K562 (cell line): ENCODE data around the gene PPP2R5A. TPM values are rescaled to one million over a fixed set of nuclear protein-coding genes. Genes with fewer than 3 reads are reported as not detected.

Experiments used
- ADNP ChIP-seq: fragments of 200-800 bp; sonication (Bioruptor generic); IDR thresholded peaks from 2 replicates; pipeline ENCODE4 v1.6.1; 2016; ENCODE audit warnings: missing genetic modification characterization, missing compliant biosample characterization
- BMI1 ChIP-seq: fragments of 150-350 bp; IDR thresholded peaks from 2 replicates; pipeline ENCODE4 v1.6.1; 2014; ENCODE audit warnings: low read length
- CBFA2T3 ChIP-seq: fragments of 450-650 bp; IDR thresholded peaks from 2 replicates; pipeline ENCODE4 v1.6.1; 2017
- GABPB2 ChIP-seq: fragments of 250-450 bp; sonication (Bioruptor Pico); conservative IDR thresholded peaks from 2 replicates; pipeline ENCODE4 v1.5.1; 2021; ENCODE audit warnings: mild to moderate bottlenecking
- JUND ChIP-seq, 2 experiments: IDR thresholded peaks; 2 replicates in 1 of 2; 3 replicates in 1 of 2; pipeline ENCODE4 v1.6.1; 2011; ENCODE audit warnings: borderline replicate concordance in 2 of 2, low read depth in 2 of 2, low read length in 2 of 2, improper control_type of control experiment in 1 of 2, missing biosample characterization in 1 of 2, missing genetic modification characterization in 1 of 2, missing genetic modification reagents in 1 of 2
- KDM1A ChIP-seq, 2 experiments: fragments of 450-650 bp; IDR thresholded peaks; 2 replicates each; pipeline ENCODE4 v1.6.1; 2016; ENCODE audit warnings: mild to moderate bottlenecking in 2 of 2
- MAFK ChIP-seq: IDR thresholded peaks from 2 replicates; pipeline ENCODE4 v1.6.1; 2011; ENCODE audit warnings: low read length, improper control_type of control experiment
- MED1 ChIP-seq: sonication (generic); formaldehyde crosslinking; IDR thresholded peaks from 2 replicates; pipeline ENCODE4 v1.8.1; 2023; ENCODE audit warnings: missing genetic modification reagents, borderline replicate concordance
- NR1H2 ChIP-seq: sonication (generic); formaldehyde crosslinking; IDR thresholded peaks from 2 replicates; pipeline ENCODE4 v1.4.0; 2020; ENCODE audit warnings: mild to moderate bottlenecking, missing genetic modification reagents
- POLR2H ChIP-seq: IDR thresholded peaks from 2 replicates; pipeline ENCODE4 v1.6.1; 2016; ENCODE audit warnings: missing genetic modification characterization, low read depth, mild to moderate bottlenecking, control low read depth, missing compliant biosample characterization, moderate library complexity
- SAFB2 ChIP-seq: fragments of 200-400 bp; formaldehyde crosslinking; IDR thresholded peaks from 2 replicates; pipeline ENCODE4 v1.6.1; 2018; ENCODE audit warnings: borderline replicate concordance, low read length, low read depth, moderate library complexity; ENCODE audit not compliant: severe bottlenecking
- SMAD3 ChIP-seq: fragments of 450-650 bp; formaldehyde crosslinking; conservative IDR thresholded peaks from 2 replicates; pipeline ENCODE4 v1.4.0; 2020; ENCODE audit warnings: mild to moderate bottlenecking
- TCFL5 ChIP-seq: fragments of 250-450 bp; sonication (Bioruptor Pico); conservative IDR thresholded peaks from 2 replicates; pipeline ENCODE4 v1.6.1; 2021; ENCODE audit warnings: mild to moderate bottlenecking, moderate library complexity, matching md5 sums
- TEAD1 ChIP-seq, 2 experiments: fragments of 450-650 bp in 1 of 2; sonication (generic) in 1 of 2; formaldehyde crosslinking; IDR thresholded peaks; 2 replicates each; pipeline versions ENCODE4 v1.4.0 to v1.8.0; 2020 to 2022; ENCODE audit warnings: mild to moderate bottlenecking in 2 of 2, missing genetic modification reagents in 1 of 2
- ZNF583 ChIP-seq: fragments of 250-450 bp; sonication (Bioruptor Pico); IDR thresholded peaks from 2 replicates; pipeline ENCODE4 v1.4.0; 2020
- polyA plus RNA-seq, 8 experiments: library from polyadenylated mRNA; depleted of rRNA in 4 of 8; stranded (reverse) in 5 of 8; unstranded in 3 of 8; fragments of >200 nt; fragmentation: Nextera tagmentation in 2 of 8; fragmentation: Illumina TruSeq in 1 of 8; extraction: Ambion mirVana in 2 of 8; extraction: Trizol in 1 of 8; gene quantifications; 2 replicates each; pipeline versions ENCODE4 v1.2.1 to v1.2.3, GENCODE V29; 2011 to 2014; ENCODE audit warnings: inconsistent platforms in 1 of 8, missing spikeins in 1 of 8
- total RNA-seq, 7 experiments: library from RNA; depleted of rRNA in 6 of 7; stranded (reverse); fragments of >200 nt in 6 of 7; fragmentation: Illumina TruSeq in 2 of 7; extraction: Trizol in 2 of 7; gene quantifications; 2 replicates each; pipeline versions ENCODE4 v1.2.1 to v1.2.3, GENCODE V29; 2011 to 2021; ENCODE audit warnings: low replicate concordance in 1 of 7
- TF ChIP-seq, protein P1 (sequence below): fragments of 250-450 bp; sonication (Bioruptor Pico); IDR thresholded peaks from 2 replicates; pipeline ENCODE4 v1.8.0; 2022; ENCODE audit warnings: inconsistent platforms, mild to moderate bottlenecking, moderate library complexity, borderline replicate concordance
- TF ChIP-seq, protein P2 (sequence below): fragments of 250-450 bp; sonication (Bioruptor Pico); IDR thresholded peaks from 2 replicates; pipeline ENCODE4 v1.5.0; 2021
- TF ChIP-seq, protein P3 (sequence below), 2 experiments: fragments of 150-350 bp in 1 of 2; IDR thresholded peaks; 2 replicates each; pipeline ENCODE4 v1.6.1; 2012 to 2016; ENCODE audit warnings: low read depth in 2 of 2, low read length in 2 of 2, mild to moderate bottlenecking in 1 of 2, moderate library complexity in 1 of 2
- TF ChIP-seq, protein P4 (sequence below): fragments of 250-450 bp; sonication (Bioruptor Pico); IDR thresholded peaks from 2 replicates; pipeline ENCODE4 v1.5.0; 2020; ENCODE audit warnings: mild to moderate bottlenecking
- TF ChIP-seq, protein P5 (sequence below), 3 experiments: fragments of 200-800 bp in 1 of 3; sonication (Bioruptor generic) in 1 of 3; sonication (generic) in 1 of 3; formaldehyde crosslinking in 1 of 3; IDR thresholded peaks; 2 replicates each; pipeline versions ENCODE4 v1.6.1 to v1.8.0; 2016 to 2022; ENCODE audit warnings: mild to moderate bottlenecking in 2 of 3, missing compliant biosample characterization in 2 of 3, missing genetic modification characterization in 2 of 3, missing genetic modification reagents in 1 of 3

Gene PPP2R5A
- total and polyA plus RNA-seq, 9 of the 15 experiments (the other 6 are each of a cell fraction or from before 2014, with no cell fraction given): 26.9 to 106 (median 64.3) TPM

DNA sequence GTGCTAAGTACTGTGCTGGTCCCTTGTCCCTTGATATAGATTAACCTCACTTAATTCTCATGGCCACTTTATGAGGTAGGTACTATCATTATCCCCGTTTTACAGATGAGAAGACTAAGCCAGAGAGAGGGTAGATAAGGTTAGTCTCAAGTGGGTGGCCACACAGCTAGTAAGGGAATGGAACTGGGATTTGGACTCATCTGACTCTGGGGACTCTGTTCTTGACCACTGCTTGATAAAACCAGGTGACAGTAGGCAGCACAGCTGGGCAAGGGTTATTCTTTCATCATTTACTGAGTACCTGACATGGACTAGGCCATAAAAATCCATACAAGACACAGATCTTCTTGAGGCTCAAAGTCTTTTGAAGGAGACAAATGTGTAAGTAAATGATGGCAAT is 37.2 kb upstream of the PPP2R5A start (continued):
- TF ChIP-seq, protein P1, sequence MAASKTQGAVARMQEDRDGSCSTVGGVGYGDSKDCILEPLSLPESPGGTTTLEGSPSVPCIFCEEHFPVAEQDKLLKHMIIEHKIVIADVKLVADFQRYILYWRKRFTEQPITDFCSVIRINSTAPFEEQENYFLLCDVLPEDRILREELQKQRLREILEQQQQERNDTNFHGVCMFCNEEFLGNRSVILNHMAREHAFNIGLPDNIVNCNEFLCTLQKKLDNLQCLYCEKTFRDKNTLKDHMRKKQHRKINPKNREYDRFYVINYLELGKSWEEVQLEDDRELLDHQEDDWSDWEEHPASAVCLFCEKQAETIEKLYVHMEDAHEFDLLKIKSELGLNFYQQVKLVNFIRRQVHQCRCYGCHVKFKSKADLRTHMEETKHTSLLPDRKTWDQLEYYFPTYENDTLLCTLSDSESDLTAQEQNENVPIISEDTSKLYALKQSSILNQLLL (CRISPR knock-in tag): no peak
- TF ChIP-seq MAFK (no peak), JUND (IDR thresholded peaks at IDR 0.05; ENCODE audit: borderline replicate concordance, low read depth, low read length) (no peak), JUND (tag; IDR thresholded peaks at IDR 0.05; ENCODE audit: borderline replicate concordance, low read depth, low read length) (no peak), NR1H2 (no peak), ADNP (tag) (0 out of 2 replicates have a peak, but pooled peaks have one; percentile 21), GABPB2 (CRISPR knock-in tag) (no peak), TEAD1 (CRISPR knock-in tag; IDR thresholded peaks at IDR 0.05) (no peak), POLR2H (no peak), ZNF583 (CRISPR knock-in tag) (0 out of 2 replicates have a peak, but pooled peaks have one; percentile 20), BMI1 (no peak), KDM1A (IDR thresholded peaks at IDR 0.05) (peak; percentile 59 to 70; a peak in 3 of 4 replicates), SAFB2 (no peak), TCFL5 (CRISPR knock-in tag) (no peak), SMAD3 (CRISPR knock-in tag) (no peak), MED1 (CRISPR knock-in tag) (no peak), CBFA2T3 (peak; percentile 15; the same call in 1 of the 2 replicates)
- TF ChIP-seq, protein P2, sequence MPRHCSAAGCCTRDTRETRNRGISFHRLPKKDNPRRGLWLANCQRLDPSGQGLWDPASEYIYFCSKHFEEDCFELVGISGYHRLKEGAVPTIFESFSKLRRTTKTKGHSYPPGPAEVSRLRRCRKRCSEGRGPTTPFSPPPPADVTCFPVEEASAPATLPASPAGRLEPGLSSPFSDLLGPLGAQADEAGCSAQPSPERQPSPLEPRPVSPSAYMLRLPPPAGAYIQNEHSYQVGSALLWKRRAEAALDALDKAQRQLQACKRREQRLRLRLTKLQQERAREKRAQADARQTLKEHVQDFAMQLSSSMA: no peak
- TF ChIP-seq, protein P3, sequence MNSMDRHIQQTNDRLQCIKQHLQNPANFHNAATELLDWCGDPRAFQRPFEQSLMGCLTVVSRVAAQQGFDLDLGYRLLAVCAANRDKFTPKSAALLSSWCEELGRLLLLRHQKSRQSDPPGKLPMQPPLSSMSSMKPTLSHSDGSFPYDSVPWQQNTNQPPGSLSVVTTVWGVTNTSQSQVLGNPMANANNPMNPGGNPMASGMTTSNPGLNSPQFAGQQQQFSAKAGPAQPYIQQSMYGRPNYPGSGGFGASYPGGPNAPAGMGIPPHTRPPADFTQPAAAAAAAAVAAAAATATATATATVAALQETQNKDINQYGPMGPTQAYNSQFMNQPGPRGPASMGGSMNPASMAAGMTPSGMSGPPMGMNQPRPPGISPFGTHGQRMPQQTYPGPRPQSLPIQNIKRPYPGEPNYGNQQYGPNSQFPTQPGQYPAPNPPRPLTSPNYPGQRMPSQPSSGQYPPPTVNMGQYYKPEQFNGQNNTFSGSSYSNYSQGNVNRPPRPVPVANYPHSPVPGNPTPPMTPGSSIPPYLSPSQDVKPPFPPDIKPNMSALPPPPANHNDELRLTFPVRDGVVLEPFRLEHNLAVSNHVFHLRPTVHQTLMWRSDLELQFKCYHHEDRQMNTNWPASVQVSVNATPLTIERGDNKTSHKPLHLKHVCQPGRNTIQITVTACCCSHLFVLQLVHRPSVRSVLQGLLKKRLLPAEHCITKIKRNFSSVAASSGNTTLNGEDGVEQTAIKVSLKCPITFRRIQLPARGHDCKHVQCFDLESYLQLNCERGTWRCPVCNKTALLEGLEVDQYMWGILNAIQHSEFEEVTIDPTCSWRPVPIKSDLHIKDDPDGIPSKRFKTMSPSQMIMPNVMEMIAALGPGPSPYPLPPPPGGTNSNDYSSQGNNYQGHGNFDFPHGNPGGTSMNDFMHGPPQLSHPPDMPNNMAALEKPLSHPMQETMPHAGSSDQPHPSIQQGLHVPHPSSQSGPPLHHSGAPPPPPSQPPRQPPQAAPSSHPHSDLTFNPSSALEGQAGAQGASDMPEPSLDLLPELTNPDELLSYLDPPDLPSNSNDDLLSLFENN (IDR thresholded peaks at IDR 0.05; ENCODE audit: low read depth in 2 of 2, low read length in 2 of 2): no peak
- TF ChIP-seq, protein P4, sequence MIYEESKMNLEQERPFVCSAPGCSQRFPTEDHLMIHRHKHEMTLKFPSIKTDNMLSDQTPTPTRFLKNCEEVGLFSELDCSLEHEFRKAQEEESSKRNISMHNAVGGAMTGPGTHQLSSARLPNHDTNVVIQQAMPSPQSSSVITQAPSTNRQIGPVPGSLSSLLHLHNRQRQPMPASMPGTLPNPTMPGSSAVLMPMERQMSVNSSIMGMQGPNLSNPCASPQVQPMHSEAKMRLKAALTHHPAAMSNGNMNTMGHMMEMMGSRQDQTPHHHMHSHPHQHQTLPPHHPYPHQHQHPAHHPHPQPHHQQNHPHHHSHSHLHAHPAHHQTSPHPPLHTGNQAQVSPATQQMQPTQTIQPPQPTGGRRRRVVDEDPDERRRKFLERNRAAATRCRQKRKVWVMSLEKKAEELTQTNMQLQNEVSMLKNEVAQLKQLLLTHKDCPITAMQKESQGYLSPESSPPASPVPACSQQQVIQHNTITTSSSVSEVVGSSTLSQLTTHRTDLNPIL: no peak
- TF ChIP-seq, protein P5, sequence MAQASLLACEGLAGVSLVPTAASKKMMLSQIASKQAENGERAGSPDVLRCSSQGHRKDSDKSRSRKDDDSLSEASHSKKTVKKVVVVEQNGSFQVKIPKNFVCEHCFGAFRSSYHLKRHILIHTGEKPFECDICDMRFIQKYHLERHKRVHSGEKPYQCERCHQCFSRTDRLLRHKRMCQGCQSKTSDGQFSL (CRISPR knock-in tag; IDR thresholded peaks at IDR 0.05): no peak
- TF ChIP-seq, protein P5 (tag; IDR thresholded peaks at IDR 0.05): no peak
